ENCODE data around the gene CDRT15L2.
"Not testable (repeated sequence)": the region's sequence is repeated elsewhere in the genome, so short reads cannot be mapped to it uniquely, and the experiment has no call there.

Gene CDRT15L2

GRCh38 chr17:20579424-20579823, at the start of gene CDRT15L2:
Gene CDRT15L2, plus strand, starts transcription at chr17:20579724. Its CDS starts 20 bp downstream, at chr17:20579744.
- not testable (repeated sequence) for DNase-seq (ENCODE audit: low spot score); FAIRE-seq

- DNase-seq (ENCODE audit: low spot score); FAIRE-seq: not testable (repeated sequence)
These were observed 49.4 kb upstream of the CDRT15L2 start for GRCh38 chr17:20530104-20530503.

- not testable (repeated sequence) for FAIRE-seq; DNase-seq (ENCODE audit: low spot score)
These were observed 46.9 kb upstream of the CDRT15L2 start for GRCh38 chr17:20532544-20533090.

GRCh38 chr17:20533206-20533605, 46.3 kb upstream of the CDRT15L2 start:
- DNase-seq (ENCODE audit: low spot score); FAIRE-seq: not testable (repeated sequence)

GRCh38 chr17:20534711-20535550, 44.6 kb upstream of the CDRT15L2 start:
- FAIRE-seq: peak; percentile 50
- DNase-seq (ENCODE audit: low spot score): not testable (repeated sequence)

- not testable (repeated sequence) for DNase-seq (ENCODE audit: low spot score); FAIRE-seq
These were observed 39.1 kb upstream of the CDRT15L2 start for GRCh38 chr17:20540414-20540813.

GRCh38 chr17:20540865-20541264, 38.7 kb upstream of the CDRT15L2 start:
- not testable (repeated sequence) for FAIRE-seq; DNase-seq (ENCODE audit: low spot score)

GRCh38 chr17:20541853-20542546, 37.5 kb upstream of the CDRT15L2 start:
- not testable (repeated sequence) for DNase-seq (ENCODE audit: low spot score); FAIRE-seq

GRCh38 chr17:20547923-20548322, 31.6 kb upstream of the CDRT15L2 start:
- DNase-seq (ENCODE audit: low spot score); FAIRE-seq: not testable (repeated sequence)

GRCh38 chr17:20552920-20553319, 26.6 kb upstream of the CDRT15L2 start:
- FAIRE-seq; DNase-seq (ENCODE audit: low spot score): not testable (repeated sequence)

GRCh38 chr17:20554728-20555127, 24.8 kb upstream of the CDRT15L2 start:
- FAIRE-seq; DNase-seq (ENCODE audit: low spot score): not testable (repeated sequence)

GRCh38 chr17:20555135-20556010, 24.2 kb upstream of the CDRT15L2 start:
- FAIRE-seq: not testable (repeated sequence)

GRCh38 chr17:20558096-20558495, 21.4 kb upstream of the CDRT15L2 start:
- not testable (repeated sequence) for DNase-seq (ENCODE audit: low spot score); FAIRE-seq

More at GRCh38 chr17:20555135-20556010, 24.2 kb upstream of the CDRT15L2 start:
- DNase-seq (ENCODE audit: low spot score): not testable (repeated sequence)

GRCh38 chr17:20559018-20559417, 20.5 kb upstream of the CDRT15L2 start:
- FAIRE-seq; DNase-seq (ENCODE audit: low spot score): not testable (repeated sequence)

GRCh38 chr17:20562587-20562986, 16.9 kb upstream of the CDRT15L2 start:
- no peak for DNase-seq (ENCODE audit: low spot score)
- no peak for FAIRE-seq

GRCh38 chr17:20565245-20565644, 14.3 kb upstream of the CDRT15L2 start:
- FAIRE-seq; DNase-seq (ENCODE audit: low spot score): not testable (repeated sequence)

- no peak for FAIRE-seq
- DNase-seq (ENCODE audit: low spot score): no peak
These were observed 13.8 kb upstream of the CDRT15L2 start for GRCh38 chr17:20565711-20566110.

- DNase-seq (ENCODE audit: low spot score); FAIRE-seq: not testable (repeated sequence)
These were observed 12.8 kb upstream of the CDRT15L2 start for GRCh38 chr17:20566736-20567135.

- DNase-seq (ENCODE audit: low spot score); FAIRE-seq: not testable (repeated sequence)
These were observed 12.1 kb upstream of the CDRT15L2 start for GRCh38 chr17:20567421-20567820.

GRCh38 chr17:20568604-20569003, 10.9 kb upstream of the CDRT15L2 start:
- FAIRE-seq; DNase-seq (ENCODE audit: low spot score): not testable (repeated sequence)

Data from RCC 7860 (cell line).